Osteocyte (in vitro differentiated cells): ENCODE results near the gene PAMR1. TPM values are rescaled to one million over a fixed set of nuclear protein-coding genes. Genes with fewer than 3 reads are reported as not detected.

Experiments
- DNase-seq: peaks from one replicate; pipeline ENCODE4 v3.0.0; 2021; ENCODE audit warnings: mixed read lengths; ENCODE audit not compliant: unreplicated experiment; ENCODE audit errors: extremely low spot score
- H3K27ac Mint-ChIP-seq: one replicate; pipeline ENCODE4 v1.8.0; 2021; ENCODE audit warnings: mild to moderate bottlenecking, mixed read lengths; ENCODE audit not compliant: unreplicated experiment
- H3K27me3 Mint-ChIP-seq: one replicate; pipeline ENCODE4 v1.8.0; 2021; ENCODE audit warnings: mixed read lengths; ENCODE audit not compliant: unreplicated experiment
- H3K36me3 Mint-ChIP-seq: one replicate; pipeline ENCODE4 v1.8.0; 2021; ENCODE audit warnings: mixed read lengths; ENCODE audit not compliant: unreplicated experiment
- H3K4me1 Mint-ChIP-seq: one replicate; pipeline ENCODE4 v1.8.0; 2021; ENCODE audit warnings: mixed read lengths; ENCODE audit not compliant: unreplicated experiment
- H3K4me3 Mint-ChIP-seq: one replicate; pipeline ENCODE4 v1.8.0; 2021; ENCODE audit warnings: mild to moderate bottlenecking, moderate library complexity, mixed read lengths; ENCODE audit not compliant: unreplicated experiment
- H3K9me3 Mint-ChIP-seq: one replicate; pipeline ENCODE4 v1.8.0; 2021; ENCODE audit warnings: mixed read lengths; ENCODE audit not compliant: unreplicated experiment
- CTCF ChIP-seq: fragments of 200-600 bp; sonication (generic); IDR thresholded peaks from 2 replicates; pipeline ENCODE4 v1.5.0; 2021; ENCODE audit warnings: antibody characterized with exemption, mild to moderate bottlenecking, moderate library complexity
- total RNA-seq: library from RNA; stranded (reverse); gene quantifications from 2 replicates; pipeline ENCODE4 v1.2.1, GENCODE V29; 2021

Gene PAMR1
- total RNA-seq, 1 donor from 2014 or later: 4.4 TPM

GRCh38 chr11:35566181-35566580 lies 40.8 kb upstream of the PAMR1 start:
- Mint-ChIP-seq H3K27me3 (peaks cover 2% of the 10 kb centered on the region), H3K27ac (no peak overlapping the region), H3K36me3 (peaks cover 5% of the 10 kb centered on the region), H3K4me1 (peaks cover 24% of the 10 kb centered on the region), H3K9me3 (peaks cover 9% of the 10 kb centered on the region), H3K4me3 (no peak overlapping the region)
- TF ChIP-seq CTCF: no peak
- DNase-seq: no peak

- Mint-ChIP-seq H3K9me3 (peaks cover 8% of the 10 kb centered on the region), H3K4me1 (peaks cover 24% of the 10 kb centered on the region), H3K4me3 (no peak overlapping the region), H3K27ac (no peak overlapping the region), H3K27me3 (no peaks in the 10 kb centered on the region), H3K36me3 (peaks cover 4% of the 10 kb centered on the region)
- no peak for TF ChIP-seq CTCF
- DNase-seq: no peak
Measured at GRCh38 chr11:35564245-35564595, 38.8 kb upstream of the PAMR1 start.

- H3K27ac Mint-ChIP-seq: no peak overlapping the region
- H3K4me3 Mint-ChIP-seq: no peak overlapping the region
- H3K9me3 Mint-ChIP-seq: peaks cover 2% of the 10 kb centered on the region
- H3K27me3 Mint-ChIP-seq: no peaks in the 10 kb centered on the region
- no peak for TF ChIP-seq CTCF
- peaks cover 2% of the 10 kb centered on the region for H3K36me3 Mint-ChIP-seq
- DNase-seq: no peak
- peaks cover 26% of the 10 kb centered on the region for H3K4me1 Mint-ChIP-seq
Measured at GRCh38 chr11:35563484-35564244, 38.2 kb upstream of the PAMR1 start.

GRCh38 chr11:35559949-35560348 lies 34.5 kb upstream of the PAMR1 start:
- Mint-ChIP-seq H3K36me3 (no peaks in the 10 kb centered on the region), H3K4me3 (no peak overlapping the region), H3K27ac (no peak overlapping the region), H3K4me1 (peaks cover 22% of the 10 kb centered on the region), H3K9me3 (no peaks in the 10 kb centered on the region), H3K27me3 (no peaks in the 10 kb centered on the region)
- no peak for TF ChIP-seq CTCF
- no peak for DNase-seq

- Mint-ChIP-seq H3K4me3 (no peak overlapping the region), H3K9me3 (no peaks in the 10 kb centered on the region), H3K27me3 (no peaks in the 10 kb centered on the region), H3K36me3 (no peaks in the 10 kb centered on the region), H3K4me1 (peaks cover 29% of the 10 kb centered on the region), H3K27ac (peak overlapping the region; percentile 56)
- TF ChIP-seq CTCF: peak; percentile 21
- DNase-seq: no peak
Measured at GRCh38 chr11:35558513-35558912, 33.1 kb upstream of the PAMR1 start.
